WTC11 (cell line): ENCODE measurements around the gene C1orf159.

Experiments used
- ATF2 ChIP-seq: sonication (generic); formaldehyde crosslinking; IDR thresholded peaks from 2 replicates; pipeline ENCODE4 v1.8.1; 2022; ENCODE audit warnings: low read depth, missing genetic modification reagents, borderline replicate concordance
- CBFB ChIP-seq: sonication (generic); formaldehyde crosslinking; IDR thresholded peaks from 2 replicates; pipeline ENCODE4 v1.8.1; 2022; ENCODE audit warnings: mild to moderate bottlenecking, low read depth, missing genetic modification reagents
- CREM ChIP-seq: sonication (generic); formaldehyde crosslinking; IDR thresholded peaks from 2 replicates; pipeline ENCODE4 v1.8.1; 2022; ENCODE audit warnings: mild to moderate bottlenecking, missing genetic modification reagents, moderate library complexity
- FOXJ3 ChIP-seq: sonication (generic); formaldehyde crosslinking; IDR thresholded peaks from 2 replicates; pipeline ENCODE4 v1.9.0; 2021; ENCODE audit warnings: missing genetic modification reagents, mild to moderate bottlenecking, borderline replicate concordance
- MXD4 ChIP-seq: fragments of 250-450 bp; sonication (Bioruptor Pico); IDR thresholded peaks from 2 replicates; pipeline ENCODE4 v1.8.0; 2021; ENCODE audit warnings: mild to moderate bottlenecking, moderate library complexity, borderline replicate concordance
- NR3C1 ChIP-seq: sonication (generic); formaldehyde crosslinking; conservative IDR thresholded peaks from 2 replicates; pipeline ENCODE4 v1.8.1; 2023; ENCODE audit warnings: low read depth, mild to moderate bottlenecking, missing genetic modification reagents
- SMAD3 ChIP-seq: sonication (generic); formaldehyde crosslinking; IDR thresholded peaks from 2 replicates; pipeline ENCODE4 v1.8.0; 2022; ENCODE audit warnings: missing genetic modification reagents, mild to moderate bottlenecking, borderline replicate concordance
- SOX15 ChIP-seq: fragments of 250-450 bp; sonication (Bioruptor Pico); IDR thresholded peaks from 2 replicates; pipeline ENCODE4 v1.9.0; 2021; ENCODE audit warnings: mild to moderate bottlenecking
- ZBTB43 ChIP-seq: sonication (generic); formaldehyde crosslinking; IDR thresholded peaks from 2 replicates; pipeline ENCODE4 v1.8.1; 2023; ENCODE audit warnings: mild to moderate bottlenecking, missing genetic modification reagents
- ZNF263 ChIP-seq: sonication (generic); formaldehyde crosslinking; IDR thresholded peaks from 2 replicates; pipeline ENCODE4 v1.8.1; 2022; ENCODE audit warnings: low read depth, mild to moderate bottlenecking, moderate library complexity, missing genetic modification reagents
- TF ChIP-seq, protein P1 (sequence below): fragments of 200-600 bp; IDR thresholded peaks from 2 replicates; pipeline ENCODE4 v1.8.0; 2022; ENCODE audit warnings: antibody characterized with exemption
- TF ChIP-seq, protein P2 (sequence below): fragments of 250-450 bp; sonication (Bioruptor Pico); IDR thresholded peaks from 2 replicates; pipeline ENCODE4 v1.9.0; 2021; ENCODE audit warnings: mild to moderate bottlenecking
- TF ChIP-seq, protein P3 (sequence below): sonication (generic); formaldehyde crosslinking; IDR thresholded peaks from 2 replicates; pipeline ENCODE4 v1.8.0; 2022; ENCODE audit warnings: mild to moderate bottlenecking, missing genetic modification reagents
- TF ChIP-seq, protein P4 (sequence below): sonication (generic); formaldehyde crosslinking; IDR thresholded peaks from 2 replicates; pipeline ENCODE4 v1.8.0; 2022; ENCODE audit warnings: mild to moderate bottlenecking, missing genetic modification reagents

- TF ChIP-seq, protein P1, sequence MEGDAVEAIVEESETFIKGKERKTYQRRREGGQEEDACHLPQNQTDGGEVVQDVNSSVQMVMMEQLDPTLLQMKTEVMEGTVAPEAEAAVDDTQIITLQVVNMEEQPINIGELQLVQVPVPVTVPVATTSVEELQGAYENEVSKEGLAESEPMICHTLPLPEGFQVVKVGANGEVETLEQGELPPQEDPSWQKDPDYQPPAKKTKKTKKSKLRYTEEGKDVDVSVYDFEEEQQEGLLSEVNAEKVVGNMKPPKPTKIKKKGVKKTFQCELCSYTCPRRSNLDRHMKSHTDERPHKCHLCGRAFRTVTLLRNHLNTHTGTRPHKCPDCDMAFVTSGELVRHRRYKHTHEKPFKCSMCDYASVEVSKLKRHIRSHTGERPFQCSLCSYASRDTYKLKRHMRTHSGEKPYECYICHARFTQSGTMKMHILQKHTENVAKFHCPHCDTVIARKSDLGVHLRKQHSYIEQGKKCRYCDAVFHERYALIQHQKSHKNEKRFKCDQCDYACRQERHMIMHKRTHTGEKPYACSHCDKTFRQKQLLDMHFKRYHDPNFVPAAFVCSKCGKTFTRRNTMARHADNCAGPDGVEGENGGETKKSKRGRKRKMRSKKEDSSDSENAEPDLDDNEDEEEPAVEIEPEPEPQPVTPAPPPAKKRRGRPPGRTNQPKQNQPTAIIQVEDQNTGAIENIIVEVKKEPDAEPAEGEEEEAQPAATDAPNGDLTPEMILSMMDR, result peak; percentile 56
- TF ChIP-seq, protein P2, sequence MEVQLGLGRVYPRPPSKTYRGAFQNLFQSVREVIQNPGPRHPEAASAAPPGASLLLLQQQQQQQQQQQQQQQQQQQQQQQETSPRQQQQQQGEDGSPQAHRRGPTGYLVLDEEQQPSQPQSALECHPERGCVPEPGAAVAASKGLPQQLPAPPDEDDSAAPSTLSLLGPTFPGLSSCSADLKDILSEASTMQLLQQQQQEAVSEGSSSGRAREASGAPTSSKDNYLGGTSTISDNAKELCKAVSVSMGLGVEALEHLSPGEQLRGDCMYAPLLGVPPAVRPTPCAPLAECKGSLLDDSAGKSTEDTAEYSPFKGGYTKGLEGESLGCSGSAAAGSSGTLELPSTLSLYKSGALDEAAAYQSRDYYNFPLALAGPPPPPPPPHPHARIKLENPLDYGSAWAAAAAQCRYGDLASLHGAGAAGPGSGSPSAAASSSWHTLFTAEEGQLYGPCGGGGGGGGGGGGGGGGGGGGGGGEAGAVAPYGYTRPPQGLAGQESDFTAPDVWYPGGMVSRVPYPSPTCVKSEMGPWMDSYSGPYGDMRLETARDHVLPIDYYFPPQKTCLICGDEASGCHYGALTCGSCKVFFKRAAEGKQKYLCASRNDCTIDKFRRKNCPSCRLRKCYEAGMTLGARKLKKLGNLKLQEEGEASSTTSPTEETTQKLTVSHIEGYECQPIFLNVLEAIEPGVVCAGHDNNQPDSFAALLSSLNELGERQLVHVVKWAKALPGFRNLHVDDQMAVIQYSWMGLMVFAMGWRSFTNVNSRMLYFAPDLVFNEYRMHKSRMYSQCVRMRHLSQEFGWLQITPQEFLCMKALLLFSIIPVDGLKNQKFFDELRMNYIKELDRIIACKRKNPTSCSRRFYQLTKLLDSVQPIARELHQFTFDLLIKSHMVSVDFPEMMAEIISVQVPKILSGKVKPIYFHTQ (CRISPR knock-in tag), result no peak
- TF ChIP-seq, protein P3, sequence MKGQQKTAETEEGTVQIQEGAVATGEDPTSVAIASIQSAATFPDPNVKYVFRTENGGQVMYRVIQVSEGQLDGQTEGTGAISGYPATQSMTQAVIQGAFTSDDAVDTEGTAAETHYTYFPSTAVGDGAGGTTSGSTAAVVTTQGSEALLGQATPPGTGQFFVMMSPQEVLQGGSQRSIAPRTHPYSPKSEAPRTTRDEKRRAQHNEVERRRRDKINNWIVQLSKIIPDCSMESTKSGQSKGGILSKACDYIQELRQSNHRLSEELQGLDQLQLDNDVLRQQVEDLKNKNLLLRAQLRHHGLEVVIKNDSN (CRISPR knock-in tag), result no peak
- TF ChIP-seq SOX15 (CRISPR knock-in tag) (no peak), MXD4 (no peak), FOXJ3 (no peak), ZBTB43 (CRISPR knock-in tag) (no peak), NR3C1 (CRISPR knock-in tag) (no peak), ATF2 (CRISPR knock-in tag) (no peak), SMAD3 (CRISPR knock-in tag) (no peak), ZNF263 (peak; percentile 87), CREM (CRISPR knock-in tag) (no peak), CBFB (CRISPR knock-in tag) (no peak)
- TF ChIP-seq, protein P4, sequence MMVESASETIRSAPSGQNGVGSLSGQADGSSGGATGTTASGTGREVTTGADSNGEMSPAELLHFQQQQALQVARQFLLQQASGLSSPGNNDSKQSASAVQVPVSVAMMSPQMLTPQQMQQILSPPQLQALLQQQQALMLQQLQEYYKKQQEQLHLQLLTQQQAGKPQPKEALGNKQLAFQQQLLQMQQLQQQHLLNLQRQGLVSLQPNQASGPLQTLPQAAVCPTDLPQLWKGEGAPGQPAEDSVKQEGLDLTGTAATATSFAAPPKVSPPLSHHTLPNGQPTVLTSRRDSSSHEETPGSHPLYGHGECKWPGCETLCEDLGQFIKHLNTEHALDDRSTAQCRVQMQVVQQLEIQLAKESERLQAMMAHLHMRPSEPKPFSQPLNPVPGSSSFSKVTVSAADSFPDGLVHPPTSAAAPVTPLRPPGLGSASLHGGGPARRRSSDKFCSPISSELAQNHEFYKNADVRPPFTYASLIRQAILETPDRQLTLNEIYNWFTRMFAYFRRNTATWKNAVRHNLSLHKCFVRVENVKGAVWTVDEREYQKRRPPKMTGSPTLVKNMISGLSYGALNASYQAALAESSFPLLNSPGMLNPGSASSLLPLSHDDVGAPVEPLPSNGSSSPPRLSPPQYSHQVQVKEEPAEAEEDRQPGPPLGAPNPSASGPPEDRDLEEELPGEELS (CRISPR knock-in tag), result no peak
Measured at GRCh38 chr1:1058921-1059493, 56.9 kb downstream of the C1orf159 start.
